ENCODE measurements around the gene TRIM68.

TRIM68 gene

DNA sequence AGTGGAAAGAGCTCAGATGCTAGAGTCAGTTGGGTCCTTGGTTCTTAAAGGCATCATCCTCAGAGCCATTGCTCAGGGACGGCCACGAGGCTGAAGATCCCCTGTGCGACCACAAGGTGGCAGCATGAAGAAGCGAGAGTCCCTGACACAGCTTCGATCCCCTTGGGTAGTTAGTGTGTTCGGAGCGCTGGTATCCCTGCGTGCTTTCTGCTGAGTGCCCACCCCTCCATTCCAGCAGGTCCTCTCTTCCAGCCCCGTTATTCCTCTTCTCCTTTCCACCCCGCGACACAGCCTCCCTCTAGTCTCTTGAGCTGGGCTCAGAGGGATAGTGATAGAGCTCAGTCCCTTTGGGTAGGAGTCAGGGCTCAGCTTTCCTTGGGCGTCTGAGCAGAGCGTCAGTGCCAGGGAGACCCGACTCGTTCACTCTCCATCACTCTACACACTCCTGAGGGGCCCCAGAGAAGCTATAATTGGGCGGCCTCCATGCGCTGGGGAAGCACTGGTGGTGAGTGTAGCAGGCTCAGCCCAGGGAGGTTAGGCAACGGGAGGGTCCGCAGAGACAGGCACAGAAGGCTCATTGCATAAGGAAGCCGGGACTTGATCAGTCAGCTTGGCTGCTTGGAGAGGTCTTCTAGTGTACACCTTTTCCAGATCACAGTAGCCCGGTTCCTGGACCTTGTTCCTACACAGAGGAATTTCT is 29.1 kb upstream of the TRIM68 start, which contains the start of gene OR51D1:
Gene OR51D1, plus strand, starts transcription at position 516 of the 700 bp plus-strand sequence. CDS start 2,314 bp downstream, outside the sequence.
- in situ Hi-C loops (cut with HindIII; ENCODE audit: low sequenced_read_pairs), result no loop called here
- peak; percentile 44 for DNase-seq (ENCODE audit: low read depth)
- peak; percentile 92 for TF ChIP-seq CTCF (IDR thresholded peaks at IDR 0.05; ENCODE audit: low read depth, low read length, missing control alignments)
- H3K4me3 ChIP-seq (ENCODE audit: low read depth, low read length), result no peak within 1 kb of the TSS

- H3K4me3 ChIP-seq (ENCODE audit: low read depth, low read length), result no peak overlapping the region
- TF ChIP-seq CTCF (IDR thresholded peaks at IDR 0.05; ENCODE audit: low read depth, low read length, missing control alignments), result no peak
- DNase-seq (ENCODE audit: low read depth), result no peak
- in situ Hi-C loops (cut with HindIII; ENCODE audit: low sequenced_read_pairs), result no loop called here
Measured at GRCh38 chr11:4636136-4636535, 28.1 kb upstream of the TRIM68 start.

GRCh38 chr11:4626207-4627099 is 18.4 kb upstream of the TRIM68 start:
- H3K4me3 ChIP-seq (ENCODE audit: low read depth, low read length), result no peak overlapping the region
- in situ Hi-C loops (cut with HindIII; ENCODE audit: low sequenced_read_pairs), result no loop called here
- peak; percentile 55 for DNase-seq (ENCODE audit: low read depth)
- peak; percentile 65 for TF ChIP-seq CTCF (IDR thresholded peaks at IDR 0.05; ENCODE audit: low read depth, low read length, missing control alignments)

DNA sequence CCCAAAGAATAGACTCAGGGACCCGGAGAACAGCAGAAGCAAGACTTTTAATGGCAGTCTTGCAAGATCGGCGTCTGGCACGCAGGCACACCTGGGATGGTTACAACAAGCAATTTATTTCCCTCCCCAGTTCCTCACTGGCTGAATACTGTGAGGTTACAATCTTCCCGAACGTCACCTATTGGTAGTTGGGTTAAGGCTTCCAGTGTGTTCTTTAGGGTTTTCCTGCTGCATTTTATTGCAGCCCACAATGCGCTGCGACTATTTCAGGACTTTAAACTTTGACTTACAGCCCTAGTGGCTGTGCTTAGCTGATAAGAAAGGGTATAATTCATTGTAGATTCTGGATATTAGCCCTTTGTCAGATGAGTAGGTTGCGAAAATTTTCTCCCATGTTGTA is 11.5 kb upstream of the TRIM68 start:
- DNase-seq (ENCODE audit: low read depth), result no peak
- in situ Hi-C loops (cut with HindIII; ENCODE audit: low sequenced_read_pairs), result no loop called here
- H3K4me3 ChIP-seq (ENCODE audit: low read depth, low read length), result no peak overlapping the region
- no peak for TF ChIP-seq CTCF (IDR thresholded peaks at IDR 0.05; ENCODE audit: low read depth, low read length, missing control alignments)

DNA sequence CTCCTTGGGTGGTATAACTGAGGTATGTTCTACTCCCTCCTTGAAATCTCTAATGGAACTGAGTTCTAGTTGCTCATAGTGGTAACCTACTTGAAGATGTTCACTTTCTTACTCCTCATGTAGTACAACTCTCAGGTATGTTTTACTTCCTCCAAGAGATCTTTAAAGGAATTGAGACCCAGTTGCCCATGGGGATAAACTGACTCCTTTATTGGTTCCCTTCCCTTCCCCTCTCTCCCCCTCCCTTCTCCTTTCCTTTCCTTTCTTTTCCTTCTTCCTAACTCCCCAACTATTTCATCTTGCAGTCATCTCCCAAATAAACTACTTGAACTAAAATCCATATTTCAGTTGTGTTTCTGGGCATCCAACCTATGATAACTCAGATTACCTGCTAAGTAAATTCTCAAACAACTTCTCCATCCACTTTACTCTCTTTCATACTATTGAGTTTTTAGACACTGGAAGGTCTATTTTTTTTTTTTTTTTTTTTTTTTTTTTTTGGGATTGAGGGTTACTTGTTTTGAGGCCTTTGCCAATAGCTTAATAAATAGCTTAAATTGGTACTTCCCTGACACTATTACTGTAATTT is 7.9 kb upstream of the TRIM68 start:
- in situ Hi-C loops (cut with HindIII; ENCODE audit: low sequenced_read_pairs), result no loop called here
- TF ChIP-seq CTCF (IDR thresholded peaks at IDR 0.05; ENCODE audit: low read depth, low read length, missing control alignments), result no peak
- DNase-seq (ENCODE audit: low read depth), result no peak
- no peak overlapping the region for H3K4me3 ChIP-seq (ENCODE audit: low read depth, low read length)

DNA sequence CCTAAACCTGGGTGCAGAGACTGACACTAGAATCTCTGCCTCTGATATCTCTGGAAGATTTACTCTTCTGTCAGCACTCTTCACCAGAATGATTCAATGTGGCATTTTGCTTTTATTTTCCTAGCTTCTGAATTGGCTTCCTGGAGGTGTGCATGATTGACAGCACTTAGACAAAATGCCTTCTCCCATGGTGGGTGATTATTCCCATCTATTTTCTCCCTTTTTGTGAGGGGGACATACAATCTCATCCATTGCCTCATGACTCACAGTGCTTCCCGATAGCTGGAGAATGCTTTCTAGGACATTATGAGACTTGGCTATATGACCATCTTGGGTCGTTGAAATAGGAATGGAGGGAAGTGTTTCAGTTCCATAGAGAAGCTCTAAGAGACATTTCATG is 4.0 kb upstream of the TRIM68 start:
- in situ Hi-C loops (cut with HindIII; ENCODE audit: low sequenced_read_pairs), result no loop called here
- no peak for DNase-seq (ENCODE audit: low read depth)
- no peak overlapping the region for H3K4me3 ChIP-seq (ENCODE audit: low read depth, low read length)
- no peak for TF ChIP-seq CTCF (IDR thresholded peaks at IDR 0.05; ENCODE audit: low read depth, low read length, missing control alignments)
